ENCODE results near the gene ARPC2. TPM values are rescaled to one million over a fixed set of nuclear protein-coding genes. Genes with fewer than 3 reads are reported as not detected.

The ARPC2 gene
- total and polyA plus RNA-seq, 2 of the 13 experiments (the other 11 are each of a cell fraction or from before 2014, with no cell fraction given), result 168 to 303 TPM

DNA sequence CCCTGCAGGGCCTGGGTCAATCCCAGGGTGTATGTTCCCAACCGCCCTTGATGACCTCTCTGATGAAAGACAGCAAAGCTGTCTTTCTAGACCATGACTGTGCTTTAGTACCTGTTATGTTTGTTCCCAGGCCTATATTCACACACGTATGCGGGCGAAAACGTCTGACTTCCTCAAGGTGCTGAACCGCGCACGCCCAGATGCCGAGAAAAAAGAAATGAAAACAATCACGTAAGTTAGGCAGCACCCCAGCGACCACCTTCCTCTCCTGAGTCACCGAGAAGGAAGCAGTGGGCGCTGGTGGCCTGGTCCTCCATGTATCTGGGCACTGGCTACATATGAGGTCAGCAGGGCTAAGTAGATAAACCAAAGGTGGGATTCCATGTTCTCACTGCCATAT is 32.7 kb downstream of the ARPC2 start:
- H4K20me1 ChIP-seq (ENCODE audit: insufficient read depth, low read length), result peaks cover 5% of the 10 kb centered on the region; the same call in 1 of the 2 replicates
- H2AFZ ChIP-seq (ENCODE audit: low read length), result no peak overlapping the region
- ChIA-PET CTCF (ENCODE audit: low intra/inter-chr PET ratio, low total read pairs) (no interaction called here), POLR2A (no interaction called here)
- ATAC-seq (no peak), FAIRE-seq (no peak), DNase-seq (ENCODE audit: low spot score) (no peak)
- no peak overlapping the region for H3K9ac ChIP-seq (ENCODE audit: insufficient read depth, low read depth, low read length)
- BruUV-seq (replicated peaks), result no TSS peak
- H3K4me3 ChIP-seq (replicated peaks in 1 of 3; ENCODE audit: insufficient read depth in 1 of 3, low read depth in 2 of 3, low read length in 3 of 3), result no peak overlapping the region
- H3K4me2 ChIP-seq (ENCODE audit: low read depth, low read length), result no peak overlapping the region
- H3K27ac ChIP-seq (ENCODE audit: extremely low read length, insufficient read depth, low read length), result no peak overlapping the region
- peaks cover 13% of the 10 kb centered on the region for H3K4me1 ChIP-seq (ENCODE audit: insufficient read depth, low read length)
- 97% methylated on average over 13 of the region's 13 CpGs for WGBS (ENCODE audit: low lambda C conversion rate)
- in situ Hi-C loops (cut with HindIII; ENCODE audit: extremely low pct_ligation_motif_present, low pct_unique_long_range_greater_than_20kb), result no loop called here
- TF ChIP-seq CBFB (CRISPR knock-in tag; IDR thresholded peaks at IDR 0.05), result no peak
- TF ChIP-seq, protein P1, sequence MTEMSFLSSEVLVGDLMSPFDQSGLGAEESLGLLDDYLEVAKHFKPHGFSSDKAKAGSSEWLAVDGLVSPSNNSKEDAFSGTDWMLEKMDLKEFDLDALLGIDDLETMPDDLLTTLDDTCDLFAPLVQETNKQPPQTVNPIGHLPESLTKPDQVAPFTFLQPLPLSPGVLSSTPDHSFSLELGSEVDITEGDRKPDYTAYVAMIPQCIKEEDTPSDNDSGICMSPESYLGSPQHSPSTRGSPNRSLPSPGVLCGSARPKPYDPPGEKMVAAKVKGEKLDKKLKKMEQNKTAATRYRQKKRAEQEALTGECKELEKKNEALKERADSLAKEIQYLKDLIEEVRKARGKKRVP (CRISPR knock-in tag; IDR thresholded peaks at IDR 0.05), result no peak
- TF ChIP-seq, protein P2, sequence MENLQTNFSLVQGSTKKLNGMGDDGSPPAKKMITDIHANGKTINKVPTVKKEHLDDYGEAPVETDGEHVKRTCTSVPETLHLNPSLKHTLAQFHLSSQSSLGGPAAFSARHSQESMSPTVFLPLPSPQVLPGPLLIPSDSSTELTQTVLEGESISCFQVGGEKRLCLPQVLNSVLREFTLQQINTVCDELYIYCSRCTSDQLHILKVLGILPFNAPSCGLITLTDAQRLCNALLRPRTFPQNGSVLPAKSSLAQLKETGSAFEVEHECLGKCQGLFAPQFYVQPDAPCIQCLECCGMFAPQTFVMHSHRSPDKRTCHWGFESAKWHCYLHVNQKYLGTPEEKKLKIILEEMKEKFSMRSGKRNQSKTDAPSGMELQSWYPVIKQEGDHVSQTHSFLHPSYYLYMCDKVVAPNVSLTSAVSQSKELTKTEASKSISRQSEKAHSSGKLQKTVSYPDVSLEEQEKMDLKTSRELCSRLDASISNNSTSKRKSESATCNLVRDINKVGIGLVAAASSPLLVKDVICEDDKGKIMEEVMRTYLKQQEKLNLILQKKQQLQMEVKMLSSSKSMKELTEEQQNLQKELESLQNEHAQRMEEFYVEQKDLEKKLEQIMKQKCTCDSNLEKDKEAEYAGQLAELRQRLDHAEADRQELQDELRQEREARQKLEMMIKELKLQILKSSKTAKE (CRISPR knock-in tag; IDR thresholded peaks at IDR 0.05; ENCODE audit: borderline replicate concordance), result no peak
- no peak for TF ChIP-seq CEBPG (CRISPR knock-in tag; IDR thresholded peaks at IDR 0.05)
- no peak for TF ChIP-seq SP4 (CRISPR knock-in tag; IDR thresholded peaks at IDR 0.05)
- no peak for TF ChIP-seq MTA3 (CRISPR knock-in tag; IDR thresholded peaks at IDR 0.05)
- TF ChIP-seq KDM4B (CRISPR knock-in tag; IDR thresholded peaks at IDR 0.05), result no peak
- no peak for TF ChIP-seq SMARCE1 (IDR thresholded peaks at IDR 0.05; ENCODE audit: borderline replicate concordance)
- no peak for TF ChIP-seq NFIB (CRISPR knock-in tag; IDR thresholded peaks at IDR 0.05; ENCODE audit: borderline replicate concordance)
- TF ChIP-seq ZNF3 (CRISPR knock-in tag; IDR thresholded peaks at IDR 0.05), result no peak
- TF ChIP-seq NR2C2 (CRISPR knock-in tag; IDR thresholded peaks at IDR 0.05; ENCODE audit: borderline replicate concordance), result no peak
- TF ChIP-seq, protein P3, sequence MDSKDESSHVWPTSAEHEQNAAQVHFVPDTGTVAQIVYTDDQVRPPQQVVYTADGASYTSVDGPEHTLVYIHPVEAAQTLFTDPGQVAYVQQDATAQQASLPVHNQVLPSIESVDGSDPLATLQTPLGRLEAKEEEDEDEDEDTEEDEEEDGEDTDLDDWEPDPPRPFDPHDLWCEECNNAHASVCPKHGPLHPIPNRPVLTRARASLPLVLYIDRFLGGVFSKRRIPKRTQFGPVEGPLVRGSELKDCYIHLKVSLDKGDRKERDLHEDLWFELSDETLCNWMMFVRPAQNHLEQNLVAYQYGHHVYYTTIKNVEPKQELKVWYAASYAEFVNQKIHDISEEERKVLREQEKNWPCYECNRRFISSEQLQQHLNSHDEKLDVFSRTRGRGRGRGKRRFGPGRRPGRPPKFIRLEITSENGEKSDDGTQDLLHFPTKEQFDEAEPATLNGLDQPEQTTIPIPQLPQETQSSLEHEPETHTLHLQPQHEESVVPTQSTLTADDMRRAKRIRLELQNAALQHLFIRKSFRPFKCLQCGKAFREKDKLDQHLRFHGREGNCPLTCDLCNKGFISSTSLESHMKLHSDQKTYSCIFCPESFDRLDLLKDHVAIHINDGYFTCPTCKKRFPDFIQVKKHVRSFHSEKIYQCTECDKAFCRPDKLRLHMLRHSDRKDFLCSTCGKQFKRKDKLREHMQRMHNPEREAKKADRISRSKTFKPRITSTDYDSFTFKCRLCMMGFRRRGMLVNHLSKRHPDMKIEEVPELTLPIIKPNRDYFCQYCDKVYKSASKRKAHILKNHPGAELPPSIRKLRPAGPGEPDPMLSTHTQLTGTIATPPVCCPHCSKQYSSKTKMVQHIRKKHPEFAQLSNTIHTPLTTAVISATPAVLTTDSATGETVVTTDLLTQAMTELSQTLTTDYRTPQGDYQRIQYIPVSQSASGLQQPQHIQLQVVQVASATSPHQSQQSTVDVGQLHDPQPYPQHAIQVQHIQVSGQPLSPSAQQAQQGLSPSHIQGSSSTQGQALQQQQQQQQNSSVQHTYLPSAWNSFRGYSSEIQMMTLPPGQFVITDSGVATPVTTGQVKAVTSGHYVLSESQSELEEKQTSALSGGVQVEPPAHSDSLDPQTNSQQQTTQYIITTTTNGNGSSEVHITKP (CRISPR knock-in tag; IDR thresholded peaks at IDR 0.05; ENCODE audit: low read depth), result no peak
- TF ChIP-seq, protein P4, sequence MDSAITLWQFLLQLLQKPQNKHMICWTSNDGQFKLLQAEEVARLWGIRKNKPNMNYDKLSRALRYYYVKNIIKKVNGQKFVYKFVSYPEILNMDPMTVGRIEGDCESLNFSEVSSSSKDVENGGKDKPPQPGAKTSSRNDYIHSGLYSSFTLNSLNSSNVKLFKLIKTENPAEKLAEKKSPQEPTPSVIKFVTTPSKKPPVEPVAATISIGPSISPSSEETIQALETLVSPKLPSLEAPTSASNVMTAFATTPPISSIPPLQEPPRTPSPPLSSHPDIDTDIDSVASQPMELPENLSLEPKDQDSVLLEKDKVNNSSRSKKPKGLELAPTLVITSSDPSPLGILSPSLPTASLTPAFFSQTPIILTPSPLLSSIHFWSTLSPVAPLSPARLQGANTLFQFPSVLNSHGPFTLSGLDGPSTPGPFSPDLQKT (CRISPR knock-in tag; IDR thresholded peaks at IDR 0.05; ENCODE audit: borderline replicate concordance), result no peak
- no peak for TF ChIP-seq EZH2 (conservative IDR thresholded peaks at IDR 0.05; ENCODE audit: low read depth, low read length)
- TF ChIP-seq ZNF432 (CRISPR knock-in tag; IDR thresholded peaks at IDR 0.05; ENCODE audit: borderline replicate concordance), result no peak
- no peaks in the 10 kb centered on the region for H3K9me3 ChIP-seq (ENCODE audit: low read length)
- intact Hi-C loops (cut with micrococcal nuclease; ENCODE audit: unreplicated experiment), result no loop called here
- peaks cover 61 to 91% of the 10 kb centered on the region in 2 experiments for H3K36me3 ChIP-seq (replicated peaks in 1 of 2; ENCODE audit: control insufficient read depth in 1 of 2, insufficient read depth in 2 of 2, low read length in 2 of 2)
- no peaks in the 10 kb centered on the region for H3K79me2 ChIP-seq (ENCODE audit: insufficient read depth, low read length)
- H3K27me3 ChIP-seq (ENCODE audit: control insufficient read depth in 1 of 2, insufficient read depth in 2 of 2, low read length in 2 of 2), result no peaks in the 10 kb centered on the region
